Adrenal gland (tissue), 12 donors: ENCODE results near the gene AGR3. TPM values are rescaled to one million over a fixed set of nuclear protein-coding genes. Genes with fewer than 3 reads are reported as not detected.
A peak's percentile ranks its signal among the peaks of the same experiment; 100 is the strongest.

Experiments used
- DNase-seq, 7 donors: peaks; one replicate each; pipeline ENCODE4 v3.0.0-alpha.2; 2019 to 2020
- H3K27ac ChIP-seq, 5 donors: fragments of 200-600 bp; sonication (generic) in 4 of 5; 1 replicate in 3 of 5; 2 replicates in 2 of 5; pipeline versions ENCODE4 v1.5.1 to v1.8.0; 2016 to 2020; ENCODE audit warnings: mild to moderate bottlenecking in 1 of 5
- H3K27me3 ChIP-seq: fragments of 200-600 bp; 2 replicates; pipeline ENCODE4 v1.8.0; 2021
- H3K36me3 ChIP-seq, 2 donors: fragments of 200-600 bp; replicated peaks in 1 of 2; 1 replicate in 1 of 2; 2 replicates in 1 of 2; pipeline versions ENCODE4 v1.5.1 to v1.8.0; 2018 to 2022
- H3K4me1 ChIP-seq, 2 donors: fragments of 200-600 bp; replicated peaks in 1 of 2; 1 replicate in 1 of 2; 2 replicates in 1 of 2; pipeline versions ENCODE4 v1.5.1 to v1.8.0; 2018 to 2021
- H3K4me3 ChIP-seq, 4 donors: fragments of 200-600 bp; sonication (generic) in 3 of 4; one replicate each; pipeline ENCODE4 v1.5.1; 2016 to 2018
- H3K9me3 ChIP-seq, 3 donors: fragments of 200-600 bp; sonication (generic) in 1 of 3; replicated peaks in 1 of 3; 1 replicate in 2 of 3; 2 replicates in 1 of 3; pipeline versions ENCODE4 v1.5.1 to v1.8.0; 2016 to 2021
- CTCF ChIP-seq, 6 experiments: fragments of 450-650 bp in 4 of 6; fragments of 200-600 bp in 2 of 6; sonication (generic) in 1 of 6; IDR thresholded peaks; 1 replicate in 5 of 6; 2 replicates in 1 of 6; pipeline versions ENCODE4 v1.5.1 to v1.8.0; 2016 to 2021; ENCODE audit warnings: antibody characterized with exemption in 6 of 6, mild to moderate bottlenecking in 2 of 6, moderate library complexity in 1 of 6
- POLR2A ChIP-seq, 2 donors: fragments of 450-650 bp; IDR thresholded peaks; one replicate each; pipeline ENCODE4 v1.6.1; 2017; ENCODE audit warnings: antibody characterized with exemption in 2 of 2, mild to moderate bottlenecking in 2 of 2, moderate library complexity in 1 of 2
- WGBS, 4 donors: extraction: QIAGEN DNeasy Blood & Tissue Kit in 2 of 4; methylation state at CpG; one replicate each; pipeline versions ENCODE4 v1.1.5 to v1.1.7; 2013 to 2017; 5-methylcytosine and 5-hydroxymethylcytosine counted together
- intact Hi-C, 2 donors: fragments of 100-400 bp; cut with DNase I; formaldehyde crosslinking; loops; one replicate each; pipeline versions ENCODE4 v1.14.1 to v1.15.0; 2022 to 2023
- polyA plus RNA-seq, 3 donors: library from polyadenylated mRNA; stranded (reverse); fragments of 200-250 nt in 2 of 3; fragments of 350-450 nt in 1 of 3; fragmentation: Illumina TruSeq in 1 of 3; extraction: RNeasy Lipid Tissue Mini Kit (QIAGEN cat#74804) in 1 of 3; gene quantifications; one replicate each; pipeline ENCODE4 v1.2.3, GENCODE V29; 2013 to 2014
- total RNA-seq, 9 donors: library from RNA; depleted of rRNA in 4 of 9; stranded (reverse); fragments of >200 nt in 4 of 9; fragments of 120-200 nt in 1 of 9; fragmentation: NEBNext Ultra II Directional in 1 of 9; extraction: Animal tissue kit (Norgen Biotek cat#: 25700) in 1 of 9; gene quantifications; one replicate each; pipeline versions ENCODE4 v1.1.0 to v1.2.4, GENCODE V29; 2013 to 2023
- donor health status: healthy with polysubstance abuse.
- donor health status: Bipolar disorder and iron deficiency.
- donor health status: DM: yes; HTN: yes; CAD: no.
- donor health status: DM: no; HTN: no; CAD: no.
- donor health status: DM: no; HTN: no; CAD: no.
- donor health status: DM: yes; HTN: yes; CAD: no.

The AGR3 gene
- total and polyA plus RNA-seq, 12 donors = not detected

- Histone ChIP-seq H3K9me3 (no peaks in the 10 kb centered on the region), H3K4me3 (no peak overlapping the region), H3K27ac (no peak overlapping the region), H3K36me3 (no peaks in the 10 kb centered on the region), H3K4me1 (no peaks in the 10 kb centered on the region), H3K27me3 (no peaks in the 10 kb centered on the region)
- 45 to 62% (median 60%) methylated on average over 3 of the region's 3 CpGs for WGBS, 4 donors
- intact Hi-C loops = no loop called here
- TF ChIP-seq POLR2A (IDR thresholded peaks at IDR 0.05) (no peak), CTCF (IDR thresholded peaks at IDR 0.05) (no peak)
- no peak for DNase-seq
Measured at GRCh38 chr7:16822029-16822428, 59.8 kb downstream of the AGR3 start.

- Histone ChIP-seq H3K27me3 (no peaks in the 10 kb centered on the region), H3K9me3 (no peaks in the 10 kb centered on the region), H3K4me3 (no peak overlapping the region), H3K36me3 (no peaks in the 10 kb centered on the region), H3K27ac (no peak overlapping the region), H3K4me1 (no peaks in the 10 kb centered on the region)
- 89 to 95% (median 91%) methylated on average over 3 of the region's 3 CpGs for WGBS, 4 donors
- DNase-seq = no peak
- no peak for TF ChIP-seq POLR2A (IDR thresholded peaks at IDR 0.05)
- no peak for TF ChIP-seq CTCF (IDR thresholded peaks at IDR 0.05)
- intact Hi-C loops = no loop called here
Measured at GRCh38 chr7:16818732-16819131, 63.1 kb downstream of the AGR3 start.

GRCh38 chr7:16817536-16817935 is 64.2 kb downstream of the AGR3 start:
- Histone ChIP-seq H3K9me3 (no peaks in the 10 kb centered on the region), H3K27ac (no peak overlapping the region), H3K4me3 (no peak overlapping the region), H3K36me3 (no peaks in the 10 kb centered on the region), H3K27me3 (no peaks in the 10 kb centered on the region), H3K4me1 (no peaks in the 10 kb centered on the region)
- WGBS, 4 donors = 83 to 94% (median 89%) methylated on average over 1 of the region's 1 CpG
- TF ChIP-seq POLR2A (IDR thresholded peaks at IDR 0.05) (no peak), CTCF (IDR thresholded peaks at IDR 0.05) (no peak)
- DNase-seq = no peak
- intact Hi-C loops = no loop called here

- H3K27me3 ChIP-seq = no peaks in the 10 kb centered on the region
- no peaks in the 10 kb centered on the region for H3K36me3 ChIP-seq
- H3K4me3 ChIP-seq = no peak overlapping the region
- H3K9me3 ChIP-seq = no peaks in the 10 kb centered on the region
- peak overlapping the region in 1 of 5 donors; percentile 46 for H3K27ac ChIP-seq
- no peak for TF ChIP-seq POLR2A (IDR thresholded peaks at IDR 0.05)
- TF ChIP-seq CTCF (IDR thresholded peaks at IDR 0.05) = no peak
- intact Hi-C loops = no loop called here
- WGBS, 4 donors = 53 to 85% (median 64%) methylated on average over 2 of the region's 2 CpGs
- H3K4me1 ChIP-seq = no peaks in the 10 kb centered on the region
- DNase-seq = no peak
Measured at GRCh38 chr7:16816824-16817223, 65.0 kb downstream of the AGR3 start.
